SK-N-SH (cell line): ENCODE results near the gene AARS2.

Experiments used
- CTCF ChIP-seq: fragments of 200-600 bp; sonication (generic); IDR thresholded peaks from 2 replicates; pipeline ENCODE4 v1.6.1; 2017; ENCODE audit warnings: antibody characterized with exemption, mild to moderate bottlenecking, moderate library complexity
- MAX ChIP-seq: IDR thresholded peaks from 2 replicates; pipeline ENCODE4 v1.4.0; 2012; ENCODE audit warnings: low read depth
- POLR2AphosphoS5 ChIP-seq: IDR thresholded peaks from 2 replicates; pipeline ENCODE4 v1.6.1; 2012; ENCODE audit warnings: low read depth, low read length
- RCOR1 ChIP-seq: fragments of 150-350 bp; IDR thresholded peaks from 2 replicates; pipeline ENCODE4 v1.6.1; 2017; ENCODE audit warnings: antibody characterized with exemption, low read length
- USF1 ChIP-seq: IDR thresholded peaks from 2 replicates; pipeline ENCODE4 v1.4.0; 2012; ENCODE audit warnings: low read depth, borderline replicate concordance
- USF2 ChIP-seq: fragments of 150-350 bp; IDR thresholded peaks from 2 replicates; pipeline ENCODE4 v1.6.1; 2017; ENCODE audit warnings: antibody characterized with exemption, low read length, low read depth, borderline replicate concordance
- TF ChIP-seq, protein P1 (sequence below): IDR thresholded peaks from 2 replicates; pipeline ENCODE4 v1.6.1; 2012; ENCODE audit warnings: mild to moderate bottlenecking, low read depth, low read length, moderate library complexity
- TF ChIP-seq, protein P2 (sequence below): IDR thresholded peaks from 2 replicates; pipeline ENCODE4; 2012

DNA sequence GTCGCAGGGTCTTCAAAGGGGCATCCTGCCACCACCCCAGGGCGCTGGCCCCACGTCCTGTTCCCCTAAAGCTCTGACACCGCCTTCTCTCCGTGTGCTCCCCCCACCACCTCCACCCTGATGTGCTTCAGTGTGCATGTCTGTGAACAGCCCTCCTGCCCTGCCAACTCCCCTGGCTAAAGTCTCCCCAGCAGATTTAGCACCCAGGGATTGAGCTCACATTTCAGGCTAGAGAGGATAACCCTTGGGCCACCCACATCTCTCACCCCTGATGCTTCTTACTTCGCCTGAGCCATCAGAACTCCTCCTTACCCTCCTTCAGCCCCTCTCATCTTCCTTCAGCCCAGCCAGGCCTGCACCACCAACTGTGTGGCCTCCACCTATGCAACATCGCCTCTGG, 35.4 kb downstream of the AARS2 start:
- TF ChIP-seq USF1 (no peak), CTCF (no peak), MAX (no peak), RCOR1 (no peak), USF2 (no peak), POLR2AphosphoS5 (no peak)
- TF ChIP-seq, protein P1, sequence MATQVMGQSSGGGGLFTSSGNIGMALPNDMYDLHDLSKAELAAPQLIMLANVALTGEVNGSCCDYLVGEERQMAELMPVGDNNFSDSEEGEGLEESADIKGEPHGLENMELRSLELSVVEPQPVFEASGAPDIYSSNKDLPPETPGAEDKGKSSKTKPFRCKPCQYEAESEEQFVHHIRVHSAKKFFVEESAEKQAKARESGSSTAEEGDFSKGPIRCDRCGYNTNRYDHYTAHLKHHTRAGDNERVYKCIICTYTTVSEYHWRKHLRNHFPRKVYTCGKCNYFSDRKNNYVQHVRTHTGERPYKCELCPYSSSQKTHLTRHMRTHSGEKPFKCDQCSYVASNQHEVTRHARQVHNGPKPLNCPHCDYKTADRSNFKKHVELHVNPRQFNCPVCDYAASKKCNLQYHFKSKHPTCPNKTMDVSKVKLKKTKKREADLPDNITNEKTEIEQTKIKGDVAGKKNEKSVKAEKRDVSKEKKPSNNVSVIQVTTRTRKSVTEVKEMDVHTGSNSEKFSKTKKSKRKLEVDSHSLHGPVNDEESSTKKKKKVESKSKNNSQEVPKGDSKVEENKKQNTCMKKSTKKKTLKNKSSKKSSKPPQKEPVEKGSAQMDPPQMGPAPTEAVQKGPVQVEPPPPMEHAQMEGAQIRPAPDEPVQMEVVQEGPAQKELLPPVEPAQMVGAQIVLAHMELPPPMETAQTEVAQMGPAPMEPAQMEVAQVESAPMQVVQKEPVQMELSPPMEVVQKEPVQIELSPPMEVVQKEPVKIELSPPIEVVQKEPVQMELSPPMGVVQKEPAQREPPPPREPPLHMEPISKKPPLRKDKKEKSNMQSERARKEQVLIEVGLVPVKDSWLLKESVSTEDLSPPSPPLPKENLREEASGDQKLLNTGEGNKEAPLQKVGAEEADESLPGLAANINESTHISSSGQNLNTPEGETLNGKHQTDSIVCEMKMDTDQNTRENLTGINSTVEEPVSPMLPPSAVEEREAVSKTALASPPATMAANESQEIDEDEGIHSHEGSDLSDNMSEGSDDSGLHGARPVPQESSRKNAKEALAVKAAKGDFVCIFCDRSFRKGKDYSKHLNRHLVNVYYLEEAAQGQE: no peak
- TF ChIP-seq, protein P2, sequence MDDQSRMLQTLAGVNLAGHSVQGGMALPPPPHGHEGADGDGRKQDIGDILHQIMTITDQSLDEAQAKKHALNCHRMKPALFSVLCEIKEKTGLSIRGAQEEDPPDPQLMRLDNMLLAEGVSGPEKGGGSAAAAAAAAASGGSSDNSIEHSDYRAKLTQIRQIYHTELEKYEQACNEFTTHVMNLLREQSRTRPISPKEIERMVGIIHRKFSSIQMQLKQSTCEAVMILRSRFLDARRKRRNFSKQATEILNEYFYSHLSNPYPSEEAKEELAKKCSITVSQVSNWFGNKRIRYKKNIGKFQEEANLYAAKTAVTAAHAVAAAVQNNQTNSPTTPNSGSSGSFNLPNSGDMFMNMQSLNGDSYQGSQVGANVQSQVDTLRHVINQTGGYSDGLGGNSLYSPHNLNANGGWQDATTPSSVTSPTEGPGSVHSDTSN: no peak
